LNCaP clone FGC (cell line): ENCODE data around the gene ADGRE1.

Experiments
- DNase-seq: peaks from one replicate; pipeline ENCODE4 v3.0.0-alpha.2; 2011; ENCODE audit warnings: low read depth
- H3K4me3 ChIP-seq: 2 replicates; pipeline ENCODE4 v1.5.1; 2011; ENCODE audit warnings: mild to moderate bottlenecking, low read depth, low read length, control low read depth
- TF ChIP-seq, protein P1 (sequence below): IDR thresholded peaks from 2 replicates; pipeline ENCODE4 v1.5.1; 2012; ENCODE audit warnings: mild to moderate bottlenecking; ENCODE audit not compliant: control insufficient read depth, insufficient read depth; ENCODE audit errors: extremely low read depth

Gene ADGRE1

DNA sequence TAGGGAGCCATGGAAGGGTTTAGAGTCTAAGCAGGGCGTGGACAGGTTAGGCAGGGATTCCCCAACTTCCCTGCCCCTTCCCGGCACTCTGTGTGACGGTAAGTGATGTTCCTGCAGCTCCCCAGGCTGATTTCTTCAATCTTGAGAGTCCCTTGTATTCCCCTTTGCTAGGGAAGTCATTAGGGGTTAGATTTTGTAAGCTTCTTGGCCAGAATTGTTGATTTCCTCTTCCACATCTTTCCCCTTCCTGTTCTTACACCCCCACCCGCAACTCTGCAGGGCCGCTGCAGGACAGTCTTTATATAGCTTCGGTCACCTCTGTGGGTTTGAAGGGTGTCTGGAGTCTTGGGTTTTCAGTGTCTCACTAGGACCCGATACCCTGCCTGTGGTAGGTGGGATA is 10.6 kb upstream of the ADGRE1 start:
- no peak overlapping the region for H3K4me3 ChIP-seq
- TF ChIP-seq, protein P1, sequence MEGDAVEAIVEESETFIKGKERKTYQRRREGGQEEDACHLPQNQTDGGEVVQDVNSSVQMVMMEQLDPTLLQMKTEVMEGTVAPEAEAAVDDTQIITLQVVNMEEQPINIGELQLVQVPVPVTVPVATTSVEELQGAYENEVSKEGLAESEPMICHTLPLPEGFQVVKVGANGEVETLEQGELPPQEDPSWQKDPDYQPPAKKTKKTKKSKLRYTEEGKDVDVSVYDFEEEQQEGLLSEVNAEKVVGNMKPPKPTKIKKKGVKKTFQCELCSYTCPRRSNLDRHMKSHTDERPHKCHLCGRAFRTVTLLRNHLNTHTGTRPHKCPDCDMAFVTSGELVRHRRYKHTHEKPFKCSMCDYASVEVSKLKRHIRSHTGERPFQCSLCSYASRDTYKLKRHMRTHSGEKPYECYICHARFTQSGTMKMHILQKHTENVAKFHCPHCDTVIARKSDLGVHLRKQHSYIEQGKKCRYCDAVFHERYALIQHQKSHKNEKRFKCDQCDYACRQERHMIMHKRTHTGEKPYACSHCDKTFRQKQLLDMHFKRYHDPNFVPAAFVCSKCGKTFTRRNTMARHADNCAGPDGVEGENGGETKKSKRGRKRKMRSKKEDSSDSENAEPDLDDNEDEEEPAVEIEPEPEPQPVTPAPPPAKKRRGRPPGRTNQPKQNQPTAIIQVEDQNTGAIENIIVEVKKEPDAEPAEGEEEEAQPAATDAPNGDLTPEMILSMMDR = no peak
- DNase-seq = no peak

DNA sequence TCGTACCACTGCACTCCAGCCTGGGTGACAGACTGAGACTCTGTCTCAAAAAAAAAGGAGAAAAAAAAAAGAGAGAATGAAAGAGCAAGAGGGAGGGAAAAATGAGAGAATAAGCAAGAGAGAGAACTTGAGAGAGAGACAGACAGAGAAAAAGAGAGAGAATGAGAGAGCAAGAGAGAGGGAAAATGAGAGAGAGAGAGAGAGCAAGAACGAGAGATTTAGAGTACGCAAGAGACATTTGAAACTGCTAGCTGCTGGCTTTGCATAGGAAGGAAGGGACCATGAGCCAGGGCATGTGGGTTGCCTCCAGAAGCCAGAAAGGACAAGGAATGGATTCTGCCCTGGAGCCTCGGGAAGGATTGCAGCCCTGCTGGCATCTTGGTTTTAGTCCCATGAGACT is 9.6 kb upstream of the ADGRE1 start:
- TF ChIP-seq, protein P1 = no peak
- no peak overlapping the region for H3K4me3 ChIP-seq
- no peak for DNase-seq

- DNase-seq = no peak
- TF ChIP-seq, protein P1 = no peak
- no peak overlapping the region for H3K4me3 ChIP-seq
These were observed 992 bp upstream of the ADGRE1 start for GRCh38 chr19:6886277-6886897.

DNA sequence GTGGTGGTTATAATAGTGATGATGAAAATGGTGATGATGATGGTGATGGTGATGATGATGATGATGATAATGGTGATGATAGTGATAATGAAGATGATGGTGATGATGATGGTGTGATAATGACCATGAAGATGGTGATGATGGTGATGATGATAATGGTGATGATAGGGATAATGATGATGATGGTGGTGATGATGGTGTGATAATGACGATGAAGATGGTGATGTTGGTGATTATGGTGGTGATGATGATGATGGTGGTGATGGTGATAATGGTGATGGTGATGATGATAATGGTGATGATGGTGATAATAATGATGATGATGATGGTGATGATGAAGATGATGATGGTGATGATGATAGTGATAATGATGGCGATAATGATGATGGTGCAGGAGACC is 1.6 kb downstream of the ADGRE1 start:
- TF ChIP-seq, protein P1 = no peak
- DNase-seq = no peak
- H3K4me3 ChIP-seq = no peak overlapping the region

- TF ChIP-seq, protein P1 = no peak
- no peak overlapping the region for H3K4me3 ChIP-seq
- no peak for DNase-seq
These were observed 3.1 kb downstream of the ADGRE1 start for GRCh38 chr19:6890401-6890913.

- TF ChIP-seq, protein P1 = no peak
- no peak for DNase-seq
- H3K4me3 ChIP-seq = no peak overlapping the region
These were observed 3.6 kb downstream of the ADGRE1 start for GRCh38 chr19:6890938-6891337.
